Liver (tissue), 9 donors: ENCODE data around the gene EPS8. TPM values are rescaled to one million over a fixed set of nuclear protein-coding genes. Genes with fewer than 3 reads are reported as not detected.
"Not testable (repeated sequence)": the region's sequence is repeated elsewhere in the genome, so short reads cannot be mapped to it uniquely, and the experiment has no call there.

Experiments used
- DNase-seq: peaks from one replicate; pipeline ENCODE4 v3.0.0-alpha.2; 2017; ENCODE audit warnings: low spot score
- H3K27ac ChIP-seq, 2 donors: one replicate each; pipeline ENCODE4 v1.7.0; 2013; ENCODE audit warnings: inconsistent platforms in 2 of 2, low read length in 2 of 2, control low read depth in 1 of 2, low read depth in 1 of 2, mild to moderate bottlenecking in 1 of 2
- H3K27me3 ChIP-seq, 4 donors: one replicate each; pipeline versions ENCODE4 v1.6.1 to v1.7.0; 2013; ENCODE audit warnings: low read length in 3 of 4, inconsistent platforms in 1 of 4, mild to moderate bottlenecking in 1 of 4, moderate library complexity in 1 of 4; ENCODE audit not compliant: control insufficient read depth in 4 of 4, insufficient read depth in 4 of 4
- H3K36me3 ChIP-seq, 4 donors: one replicate each; pipeline versions ENCODE4 v1.6.1 to v1.7.0; 2013; ENCODE audit warnings: low read length in 3 of 4, mild to moderate bottlenecking in 3 of 4, low read depth in 1 of 4, moderate library complexity in 1 of 4; ENCODE audit not compliant: control insufficient read depth in 4 of 4, insufficient read depth in 3 of 4
- H3K4me1 ChIP-seq, 4 donors: one replicate each; pipeline versions ENCODE4 v1.6.1 to v1.7.0; 2013; ENCODE audit warnings: low read length in 3 of 4, mild to moderate bottlenecking in 3 of 4, moderate library complexity in 1 of 4; ENCODE audit not compliant: control insufficient read depth in 4 of 4, insufficient read depth in 4 of 4
- H3K4me3 ChIP-seq, 3 donors: one replicate each; pipeline versions ENCODE4 v1.6.1 to v1.7.0; 2013; ENCODE audit warnings: low read length in 3 of 3, control low read depth in 1 of 3, low read depth in 1 of 3, mild to moderate bottlenecking in 1 of 3
- H3K9ac ChIP-seq, 2 donors: one replicate each; pipeline ENCODE4 v1.7.0; 2013; ENCODE audit warnings: low read length in 2 of 2, mild to moderate bottlenecking in 2 of 2, moderate library complexity in 2 of 2, control low read depth in 1 of 2, low read depth in 1 of 2
- H3K9me3 ChIP-seq, 4 donors: one replicate each; pipeline versions ENCODE4 v1.6.1 to v1.7.0; 2013; ENCODE audit warnings: low read length in 3 of 4; ENCODE audit not compliant: control insufficient read depth in 4 of 4
- EGR1 ChIP-seq, 2 donors: IDR thresholded peaks; 2 replicates each; pipeline ENCODE4 v1.6.1; 2016 to 2018; ENCODE audit warnings: antibody characterized with exemption in 2 of 2, low read depth in 2 of 2
- FOXA1 ChIP-seq: IDR thresholded peaks from 2 replicates; pipeline ENCODE4 v1.6.1; 2016; ENCODE audit warnings: antibody characterized with exemption
- FOXA2 ChIP-seq: IDR thresholded peaks from 2 replicates; pipeline ENCODE4 v1.6.1; 2016; ENCODE audit warnings: antibody characterized with exemption
- GABPA ChIP-seq, 2 donors: IDR thresholded peaks in 1 of 2; conservative IDR thresholded peaks in 1 of 2; 2 replicates each; pipeline ENCODE4 v1.6.1; 2016; ENCODE audit warnings: antibody characterized with exemption in 2 of 2, mild to moderate bottlenecking in 1 of 2, moderate library complexity in 1 of 2
- HNF4A ChIP-seq, 2 donors: conservative IDR thresholded peaks; 2 replicates each; pipeline ENCODE4 v1.6.1; 2016; ENCODE audit warnings: antibody characterized with exemption in 2 of 2, mild to moderate bottlenecking in 2 of 2
- JUND ChIP-seq, 2 donors: IDR thresholded peaks; 2 replicates each; pipeline ENCODE4 v1.6.1; 2016; ENCODE audit warnings: antibody characterized with exemption in 2 of 2
- NR2F2 ChIP-seq: IDR thresholded peaks from 2 replicates; pipeline ENCODE4 v1.6.1; 2016; ENCODE audit warnings: antibody characterized with exemption
- RAD21 ChIP-seq, 2 donors: IDR thresholded peaks; 2 replicates each; pipeline ENCODE4 v1.6.1; 2016; ENCODE audit warnings: antibody characterized with exemption in 2 of 2, mild to moderate bottlenecking in 2 of 2
- RXRA ChIP-seq, 2 donors: IDR thresholded peaks; 2 replicates each; pipeline ENCODE4 v1.6.1; 2017 to 2018; ENCODE audit warnings: antibody characterized with exemption in 2 of 2, mild to moderate bottlenecking in 1 of 2
- SP1 ChIP-seq: IDR thresholded peaks from 2 replicates; pipeline ENCODE4 v1.6.1; 2018; ENCODE audit warnings: antibody characterized with exemption, mild to moderate bottlenecking
- TAF1 ChIP-seq: conservative IDR thresholded peaks from 2 replicates; pipeline ENCODE4 v1.6.1; 2016; ENCODE audit warnings: antibody characterized with exemption, mild to moderate bottlenecking
- YY1 ChIP-seq: IDR thresholded peaks from 2 replicates; pipeline ENCODE4 v1.6.1; 2016; ENCODE audit warnings: antibody characterized with exemption, mild to moderate bottlenecking
- ZBTB33 ChIP-seq: IDR thresholded peaks from 2 replicates; pipeline ENCODE4 v1.6.1; 2016; ENCODE audit warnings: antibody characterized with exemption
- WGBS: extraction: QIAGEN DNeasy Blood & Tissue Kit; methylation state at CpG from one replicate; pipeline ENCODE4 v1.1.7; 2013; 5-methylcytosine and 5-hydroxymethylcytosine counted together
- polyA plus RNA-seq, 2 donors: library from polyadenylated mRNA; stranded (reverse) in 1 of 2; unstranded in 1 of 2; fragments of 200-250 nt in 1 of 2; fragments of >200 nt in 1 of 2; fragmentation: Nextera tagmentation in 1 of 2; extraction: Ambion mirVana in 1 of 2; gene quantifications; one replicate each; pipeline versions ENCODE4 v1.2.1 to v1.2.3, GENCODE V29; 2013 to 2015
- total RNA-seq, 2 donors: library from RNA; depleted of rRNA; stranded (reverse); fragments of >200 nt; gene quantifications; one replicate each; pipeline ENCODE4 v1.2.3, GENCODE V29; 2014
- TF ChIP-seq, protein P1 (sequence below): fragments of 150-350 bp; IDR thresholded peaks from 2 replicates; pipeline ENCODE4 v1.5.1; 2017; ENCODE audit warnings: improper control_type of control experiment, low read depth, low read length; ENCODE audit not compliant: missing input control
- TF ChIP-seq, protein P2 (sequence below): IDR thresholded peaks from 2 replicates; pipeline ENCODE4 v1.6.1; 2016; ENCODE audit warnings: antibody characterized with exemption
- TF ChIP-seq, protein P3 (sequence below): IDR thresholded peaks from 2 replicates; pipeline ENCODE4 v1.6.1; 2016; ENCODE audit warnings: antibody characterized with exemption
- donor health status: healthy.
- donor health status: healthy.
- donor health status: healthy.
- donor health status: healthy.
- donor health status: healthy.

EPS8 gene
- total and polyA plus RNA-seq, 4 donors, result 13.7 to 40.2 (median 15.0) TPM

DNA sequence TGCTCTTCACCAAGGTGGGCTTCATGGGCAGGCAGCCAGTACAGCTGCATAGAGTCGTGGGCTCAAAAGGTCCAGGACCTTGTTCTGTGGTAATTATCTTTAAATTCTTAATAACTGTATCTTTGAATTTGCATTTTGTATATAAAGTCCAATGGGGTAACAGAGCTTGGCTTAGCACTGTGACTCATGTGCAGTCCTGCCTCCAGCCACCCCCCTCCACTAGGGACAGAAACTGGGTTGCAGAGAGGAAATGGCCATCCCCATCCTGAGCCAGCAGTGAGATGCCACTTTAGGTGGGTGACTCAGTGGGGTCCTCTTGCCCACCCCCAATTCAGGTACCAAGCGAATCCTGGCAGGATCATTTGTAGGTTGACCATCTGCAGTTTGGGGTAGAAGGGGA lies 48.1 kb downstream of the EPS8 start:
- Histone ChIP-seq H3K4me1 (peaks cover 0 to 5% (median 2%) of the 10 kb centered on the region in 4 donors), H3K4me3 (no peak overlapping the region), H3K27me3 (no peaks in the 10 kb centered on the region), H3K27ac (no peak overlapping the region), H3K9ac (no peak overlapping the region), H3K9me3 (no peaks in the 10 kb centered on the region), H3K36me3 (no peaks in the 10 kb centered on the region)
- DNase-seq, result no peak
- 94% methylated on average over 2 of the region's 2 CpGs for WGBS
- TF ChIP-seq, protein P1, sequence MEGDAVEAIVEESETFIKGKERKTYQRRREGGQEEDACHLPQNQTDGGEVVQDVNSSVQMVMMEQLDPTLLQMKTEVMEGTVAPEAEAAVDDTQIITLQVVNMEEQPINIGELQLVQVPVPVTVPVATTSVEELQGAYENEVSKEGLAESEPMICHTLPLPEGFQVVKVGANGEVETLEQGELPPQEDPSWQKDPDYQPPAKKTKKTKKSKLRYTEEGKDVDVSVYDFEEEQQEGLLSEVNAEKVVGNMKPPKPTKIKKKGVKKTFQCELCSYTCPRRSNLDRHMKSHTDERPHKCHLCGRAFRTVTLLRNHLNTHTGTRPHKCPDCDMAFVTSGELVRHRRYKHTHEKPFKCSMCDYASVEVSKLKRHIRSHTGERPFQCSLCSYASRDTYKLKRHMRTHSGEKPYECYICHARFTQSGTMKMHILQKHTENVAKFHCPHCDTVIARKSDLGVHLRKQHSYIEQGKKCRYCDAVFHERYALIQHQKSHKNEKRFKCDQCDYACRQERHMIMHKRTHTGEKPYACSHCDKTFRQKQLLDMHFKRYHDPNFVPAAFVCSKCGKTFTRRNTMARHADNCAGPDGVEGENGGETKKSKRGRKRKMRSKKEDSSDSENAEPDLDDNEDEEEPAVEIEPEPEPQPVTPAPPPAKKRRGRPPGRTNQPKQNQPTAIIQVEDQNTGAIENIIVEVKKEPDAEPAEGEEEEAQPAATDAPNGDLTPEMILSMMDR, result no peak
- TF ChIP-seq NR2F2 (no peak), HNF4A (conservative IDR thresholded peaks at IDR 0.05) (no peak), RXRA (IDR thresholded peaks at IDR 0.05) (no peak), SP1 (no peak), JUND (IDR thresholded peaks at IDR 0.05) (no peak), TAF1 (no peak), GABPA (IDR thresholded peaks at IDR 0.05 in 1 of 2, conservative IDR thresholded peaks at IDR 0.05 in 1 of 2) (no peak), RAD21 (IDR thresholded peaks at IDR 0.05) (no peak), FOXA2 (no peak)
- TF ChIP-seq, protein P2, sequence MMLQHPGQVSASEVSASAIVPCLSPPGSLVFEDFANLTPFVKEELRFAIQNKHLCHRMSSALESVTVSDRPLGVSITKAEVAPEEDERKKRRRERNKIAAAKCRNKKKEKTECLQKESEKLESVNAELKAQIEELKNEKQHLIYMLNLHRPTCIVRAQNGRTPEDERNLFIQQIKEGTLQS, result no peak
- TF ChIP-seq, protein P3, sequence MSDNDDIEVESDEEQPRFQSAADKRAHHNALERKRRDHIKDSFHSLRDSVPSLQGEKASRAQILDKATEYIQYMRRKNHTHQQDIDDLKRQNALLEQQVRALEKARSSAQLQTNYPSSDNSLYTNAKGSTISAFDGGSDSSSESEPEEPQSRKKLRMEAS, result no peak

- H3K9me3 ChIP-seq, DNase-seq, H3K4me3 ChIP-seq, H3K27me3 ChIP-seq, H3K4me1 ChIP-seq, H3K36me3 ChIP-seq, H3K9ac ChIP-seq, H3K27ac ChIP-seq: not testable (repeated sequence)
- WGBS, result 97% methylated on average over 5 of the region's 5 CpGs
Observed at GRCh38 chr12:15740389-15740788, 48.8 kb downstream of the EPS8 start.

DNA sequence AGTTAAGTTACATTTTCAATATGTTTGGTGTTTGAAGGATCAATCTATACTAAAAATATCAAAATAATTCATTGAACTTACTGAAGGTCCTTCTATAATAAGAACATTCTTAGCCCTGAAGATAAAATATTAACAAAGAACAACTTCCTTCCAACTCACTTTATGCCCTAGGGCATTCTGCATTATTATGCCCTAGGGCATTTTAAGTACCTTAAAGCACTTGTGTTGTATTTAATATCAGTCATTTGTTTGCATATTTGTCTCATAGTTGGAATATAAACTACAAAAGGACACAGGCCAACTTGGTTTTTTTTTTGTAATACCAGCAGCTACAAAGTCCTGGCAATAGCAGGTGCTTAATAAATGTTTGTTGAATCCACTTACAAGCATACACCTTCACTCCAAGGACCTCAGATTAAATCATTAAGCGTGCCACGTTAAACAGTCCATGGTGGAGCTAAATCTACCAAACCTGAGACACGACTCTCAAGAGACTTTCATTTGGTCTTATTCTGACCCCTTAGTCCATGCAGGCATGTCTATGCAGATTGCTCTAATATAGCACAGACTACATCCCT lies 50.7 kb downstream of the EPS8 start:
- 60% methylated on average over 3 of the region's 3 CpGs for WGBS
- no peak overlapping the region for H3K27ac ChIP-seq
- TF ChIP-seq NR2F2, result no peak
- TF ChIP-seq JUND (IDR thresholded peaks at IDR 0.05), result no peak
- TF ChIP-seq, protein P3, result no peak
- no peak for TF ChIP-seq RXRA (IDR thresholded peaks at IDR 0.05)
- TF ChIP-seq HNF4A (conservative IDR thresholded peaks at IDR 0.05), result no peak
- no peak for TF ChIP-seq YY1
- no peak for TF ChIP-seq FOXA1
- TF ChIP-seq TAF1, result no peak
- TF ChIP-seq ZBTB33, result no peak
- no peak for TF ChIP-seq EGR1 (IDR thresholded peaks at IDR 0.05; ENCODE audit: low read depth in 2 of 2)
- TF ChIP-seq, protein P1, result no peak
- TF ChIP-seq RAD21 (IDR thresholded peaks at IDR 0.05), result no peak
- TF ChIP-seq, protein P2, result no peak

More for the DNA sequence above, 50.7 kb downstream of the EPS8 start:
- DNase-seq, result no peak
- Histone ChIP-seq H3K4me3 (no peak overlapping the region), H3K27me3 (no peaks in the 10 kb centered on the region), H3K9me3 (no peaks in the 10 kb centered on the region), H3K4me1 (peaks cover 0 to 6% (median 3%) of the 10 kb centered on the region in 4 donors), H3K36me3 (no peaks in the 10 kb centered on the region), H3K9ac (no peak overlapping the region)
